HepG2 (cell line): Measurements from ENCODE around the gene ZNF526. TPM values are rescaled to one million over a fixed set of nuclear protein-coding genes. Genes with fewer than 3 reads are reported as not detected.
A peak's percentile ranks its signal among the peaks of the same experiment; 100 is the strongest.

ENCODE experiments used
- AFF4 ChIP-seq: sonication (generic); formaldehyde crosslinking; IDR thresholded peaks from 2 replicates; pipeline ENCODE4 v1.4.0; 2020; ENCODE audit warnings: missing genetic modification reagents
- AHDC1 ChIP-seq: sonication (generic); formaldehyde crosslinking; IDR thresholded peaks from 2 replicates; pipeline ENCODE4 v1.5.1; 2020; ENCODE audit warnings: mild to moderate bottlenecking, missing genetic modification reagents, borderline replicate concordance
- DRAP1 ChIP-seq: IDR thresholded peaks from 2 replicates; pipeline ENCODE4 v1.6.1; 2016; ENCODE audit warnings: missing genetic modification reagents, missing compliant biosample characterization
- ISL2 ChIP-seq: sonication (generic); formaldehyde crosslinking; IDR thresholded peaks from 2 replicates; pipeline ENCODE4 v1.5.0; 2020; ENCODE audit warnings: missing genetic modification reagents
- MTERF4 ChIP-seq: sonication (generic); formaldehyde crosslinking; IDR thresholded peaks from 2 replicates; pipeline ENCODE4 v1.8.0; 2023; ENCODE audit warnings: mild to moderate bottlenecking, missing genetic modification reagents
- NFE2L1 ChIP-seq: sonication (generic); formaldehyde crosslinking; IDR thresholded peaks from 2 replicates; pipeline ENCODE4 v1.4.0; 2020; ENCODE audit warnings: missing genetic modification reagents, mild to moderate bottlenecking, borderline replicate concordance
- RFXAP ChIP-seq: sonication (generic); formaldehyde crosslinking; IDR thresholded peaks from 2 replicates; pipeline ENCODE4 v1.4.0; 2020; ENCODE audit warnings: missing genetic modification reagents, borderline replicate concordance
- SALL1 ChIP-seq: sonication (generic); formaldehyde crosslinking; IDR thresholded peaks from 2 replicates; pipeline ENCODE4 v1.8.0; 2022; ENCODE audit warnings: mild to moderate bottlenecking, missing genetic modification reagents
- ZNF136 ChIP-seq: sonication (generic); formaldehyde crosslinking; IDR thresholded peaks from 2 replicates; pipeline ENCODE4 v1.8.1; 2022; ENCODE audit warnings: low read depth, mild to moderate bottlenecking, moderate library complexity, missing genetic modification reagents
- ZNF281 ChIP-seq: sonication (generic); formaldehyde crosslinking; IDR thresholded peaks from 2 replicates; pipeline ENCODE4 v1.4.0; 2020; ENCODE audit warnings: missing genetic modification reagents, borderline replicate concordance
- ZNF800 ChIP-seq: sonication (generic); formaldehyde crosslinking; IDR thresholded peaks from 2 replicates; pipeline ENCODE4 v1.4.0; 2020; ENCODE audit warnings: missing genetic modification reagents
- ZSCAN31 ChIP-seq: sonication (generic); formaldehyde crosslinking; IDR thresholded peaks from 2 replicates; pipeline ENCODE4 v1.5.0; 2020; ENCODE audit warnings: low read depth, mild to moderate bottlenecking, missing genetic modification reagents
- polyA plus RNA-seq, 8 experiments: library from polyadenylated mRNA; depleted of rRNA in 3 of 8; stranded (reverse) in 7 of 8; unstranded in 1 of 8; fragments of >200 nt; fragmentation: Illumina TruSeq in 4 of 8; extraction: Trizol in 4 of 8; gene quantifications; 2 replicates each; pipeline versions ENCODE4 v1.2.1 to v1.2.3, GENCODE V29; 2011 to 2016; ENCODE audit warnings: low read depth in 4 of 8, missing spikeins in 1 of 8, mixed read lengths in 1 of 8; ENCODE audit not compliant: insufficient read depth in 1 of 8
- total RNA-seq, 5 experiments: library from RNA; depleted of rRNA; stranded (reverse); fragments of >200 nt; fragmentation: Illumina TruSeq; extraction: Trizol; gene quantifications; 2 replicates each; pipeline ENCODE4 v1.2.3, GENCODE V29; 2016; ENCODE audit warnings: low read depth in 1 of 5

Gene ZNF526
- total and polyA plus RNA-seq, 2 of the 13 experiments (the other 11 are each of a cell fraction or from before 2014, with no cell fraction given): 3.3 to 8.4 TPM

- TF ChIP-seq ZNF800 (CRISPR knock-in tag) (0 out of 2 replicates have a peak, but pooled peaks have one; percentile 44), DRAP1 (CRISPR knock-in tag) (no peak; the same call in 1 of the 2 replicates), ISL2 (CRISPR knock-in tag) (peak; percentile 76), ZSCAN31 (CRISPR knock-in tag) (0 out of 2 replicates have a peak, but pooled peaks have one; percentile 34), ZNF136 (CRISPR knock-in tag) (no peak), AHDC1 (CRISPR knock-in tag) (no peak), NFE2L1 (CRISPR knock-in tag) (no peak), MTERF4 (CRISPR knock-in tag) (0 out of 2 replicates have a peak, but pooled peaks have one; percentile 57), SALL1 (CRISPR knock-in tag) (peak; percentile 37), RFXAP (peak; percentile 99), AFF4 (CRISPR knock-in tag) (no peak), ZNF281 (peak; percentile 99)
Observed at GRCh38 chr19:42268142-42268703, 48.1 kb downstream of the ZNF526 start (continued).
